Endothelial cell of umbilical vein (primary cell): ENCODE data around the gene TIMM50. TPM values are rescaled to one million over a fixed set of nuclear protein-coding genes. Genes with fewer than 3 reads are reported as not detected.
A peak's percentile ranks its signal among the peaks of the same experiment; 100 is the strongest.

Source experiments
- BruUV-seq: library from RNA; stranded (reverse); fragments of 400-500 nt; replicated peaks from 2 replicates; lab custom pipeline; 2021; lab: Mats Ljungman, UMichigan
- CTCF ChIA-PET: fragments of 300-600, 350-600 bp; sonication (Branson Sonifier 250); formaldehyde crosslinking; loops from one replicate; lab custom pipeline; 2021; ENCODE audit warnings: antibody characterized with exemption, inconsistent platforms; lab: Charles Lee
- POLR2A ChIA-PET: fragments of 300-600, 350-600 bp; sonication (Branson Sonifier 250); formaldehyde crosslinking; loops from one replicate; lab custom pipeline; 2021; ENCODE audit warnings: antibody characterized with exemption, inconsistent platforms; lab: Charles Lee
- DNase-seq: peaks from one replicate; pipeline ENCODE4 v3.0.0-alpha.2; 2011; ENCODE audit warnings: low read depth, low spot score
- FAIRE-seq: peaks from 2 replicates; lab custom pipeline; 2011; peaks lifted over from hg19 to GRCh38; lab: Jason Lieb, UNC
- H2AFZ ChIP-seq: 2 replicates; pipeline ENCODE4 v1.6.0; 2012; ENCODE audit warnings: low read depth, low read length, control low read depth, inconsistent platforms
- H3K27ac ChIP-seq: 2 replicates; pipeline ENCODE4 v1.5.1; 2011; ENCODE audit warnings: low read depth, mild to moderate bottlenecking, control low read depth, low read length, moderate library complexity; ENCODE audit not compliant: insufficient read depth
- H3K27me3 ChIP-seq, 2 experiments: 2 replicates each; pipeline versions ENCODE4 v1.6.0 to v1.6.1; 2011; ENCODE audit warnings: low read length in 2 of 2, mixed read lengths in 1 of 2; ENCODE audit not compliant: control insufficient read depth in 2 of 2, insufficient read depth in 2 of 2
- H3K36me3 ChIP-seq, 2 experiments: 2 replicates in 1 of 2; 3 replicates in 1 of 2; pipeline ENCODE4 v1.5.1; 2011; ENCODE audit warnings: low read length in 2 of 2, mild to moderate bottlenecking in 1 of 2, moderate library complexity in 1 of 2; ENCODE audit not compliant: control insufficient read depth in 2 of 2, insufficient read depth in 2 of 2; ENCODE audit errors: extremely low read depth in 1 of 2
- H3K4me1 ChIP-seq: 3 replicates; pipeline ENCODE4 v1.5.1; 2011; ENCODE audit warnings: mild to moderate bottlenecking, low read length; ENCODE audit not compliant: control insufficient read depth, insufficient read depth; ENCODE audit errors: extremely low read depth
- H3K4me2 ChIP-seq: 2 replicates; pipeline ENCODE4 v1.6.1; 2011; ENCODE audit warnings: low read length, control low read depth, mixed read lengths; ENCODE audit not compliant: insufficient read depth
- H3K4me3 ChIP-seq, 3 experiments: fragments of 200-600 bp in 1 of 3; sonication (generic), shearing (Covaris generic) in 1 of 3; replicated peaks in 1 of 3; 2 replicates each; pipeline ENCODE4 v1.5.1; 2011 to 2016; ENCODE audit warnings: control low read depth in 3 of 3, low read length in 3 of 3, mild to moderate bottlenecking in 2 of 3, inconsistent platforms in 1 of 3, low read depth in 1 of 3, moderate library complexity in 1 of 3; ENCODE audit not compliant: insufficient read depth in 1 of 3
- H3K79me2 ChIP-seq: 2 replicates; pipeline ENCODE4 v1.6.0; 2012; ENCODE audit warnings: low read length, inconsistent platforms; ENCODE audit not compliant: control insufficient read depth, insufficient read depth
- H3K9ac ChIP-seq: replicated peaks from 2 replicates; pipeline ENCODE3; 2011; ENCODE audit warnings: low read length, control low read depth; ENCODE audit not compliant: insufficient read depth; ENCODE audit errors: extremely low read depth
- H3K9me1 ChIP-seq: replicated peaks from 3 replicates; pipeline ENCODE4 v1.6.0; 2011; ENCODE audit warnings: mild to moderate bottlenecking, low read length; ENCODE audit not compliant: control insufficient read depth, insufficient read depth; ENCODE audit errors: extremely low read depth
- H3K9me3 ChIP-seq: replicated peaks from 2 replicates; pipeline ENCODE4 v1.5.1; 2012; ENCODE audit warnings: low read length, inconsistent platforms; ENCODE audit not compliant: control insufficient read depth, insufficient read depth
- H4K20me1 ChIP-seq: replicated peaks from 2 replicates; pipeline ENCODE3; 2011; ENCODE audit warnings: mild to moderate bottlenecking, low read length; ENCODE audit not compliant: control insufficient read depth, insufficient read depth; ENCODE audit errors: extremely low read depth
- JUN ChIP-seq: IDR thresholded peaks from 2 replicates; pipeline ENCODE4 v1.6.1; 2011; ENCODE audit warnings: borderline replicate concordance, low read depth; ENCODE audit not compliant: insufficient read length, insufficient read depth
- POLR2AphosphoS5 ChIP-seq: IDR thresholded peaks from 2 replicates; pipeline ENCODE4 v1.6.1; 2012; ENCODE audit warnings: low read depth, mild to moderate bottlenecking, control low read depth, low read length, moderate library complexity; ENCODE audit not compliant: insufficient read depth
- dilution Hi-C: fragments of 300-500 bp; cut with MboI; formaldehyde crosslinking; loops from one replicate; pipeline ENCODE4 v1.15.0; 2019; ENCODE audit warnings: low sequenced_read_pairs; ENCODE audit not compliant: extremely low pct_ligation_motif_present
- intact Hi-C: fragments of 100-400 bp; cut with micrococcal nuclease; formaldehyde crosslinking; loops from one replicate; pipeline ENCODE4 v1.10.0; 2022
- polyA plus RNA-seq, 4 experiments: library from polyadenylated mRNA; depleted of rRNA in 3 of 4; stranded (reverse) in 3 of 4; unstranded in 1 of 4; fragments of >200 nt; gene quantifications; 2 replicates each; pipeline versions ENCODE4 v1.2.1 to v1.2.3, GENCODE V29; 2011 to 2012; ENCODE audit warnings: missing spikeins in 1 of 4
- total RNA-seq: library from RNA; stranded (reverse); gene quantifications from 2 replicates; pipeline ENCODE4 v1.2.3, GENCODE V29; 2021
- TF ChIP-seq, protein P1 (sequence below), 2 donors: IDR thresholded peaks; 1 replicate in 1 of 2; 2 replicates in 1 of 2; pipeline ENCODE4 v1.5.1; 2011; ENCODE audit warnings: low read length in 2 of 2, mild to moderate bottlenecking in 2 of 2, moderate library complexity in 2 of 2, control low read depth in 1 of 2, inconsistent platforms in 1 of 2, low read depth in 1 of 2; ENCODE audit not compliant: insufficient read depth in 1 of 2; ENCODE audit errors: extremely low read depth in 1 of 2

TIMM50 gene
- total and polyA plus RNA-seq, 2 donors (not counting 3 experiments of a cell fraction or from before 2014, with no cell fraction given), result 85.7 to 118 TPM

DNA sequence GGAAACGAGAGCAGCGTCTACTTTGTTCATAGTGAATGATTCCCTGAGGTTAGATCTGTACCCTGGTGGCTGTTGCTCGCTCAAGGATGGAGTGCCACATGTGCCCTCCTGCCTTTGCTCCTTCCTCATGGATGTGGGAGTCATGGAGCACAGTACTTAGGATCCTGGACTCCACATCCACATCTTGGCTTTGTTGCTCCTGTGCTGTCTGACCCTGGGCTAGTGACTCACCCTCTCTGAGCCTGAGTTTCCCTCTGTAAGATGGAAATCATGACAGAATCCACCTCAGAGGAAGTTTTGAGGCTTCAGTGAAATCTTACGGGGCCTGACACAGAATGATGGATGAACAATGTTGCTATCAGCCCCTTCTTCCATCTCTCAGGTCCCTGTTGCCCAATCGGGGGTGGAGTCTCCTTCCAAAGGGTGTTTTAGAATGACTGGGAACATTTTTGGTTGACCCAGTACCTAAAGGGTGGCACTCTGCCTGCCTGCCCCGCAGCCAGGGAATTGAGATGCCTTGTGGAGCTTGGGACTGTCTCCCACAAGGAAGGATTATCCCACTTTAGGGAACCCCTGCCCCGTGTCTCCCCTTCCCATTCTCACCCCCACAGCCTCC lies 9.8 kb upstream of the TIMM50 start:
- DNase-seq, result no peak
- intact Hi-C loops (no loop called here), dilution Hi-C loops (no loop called here)
- Histone ChIP-seq H4K20me1 (no peaks in the 10 kb centered on the region), H3K79me2 (no peaks in the 10 kb centered on the region), H3K27me3 (no peaks in the 10 kb centered on the region), H3K9me1 (no peaks in the 10 kb centered on the region), H2AFZ (no peak overlapping the region), H3K36me3 (peaks cover 10 to 80% of the 10 kb centered on the region in 2 experiments), H3K27ac (no peak overlapping the region), H3K9ac (no peak overlapping the region), H3K9me3 (no peaks in the 10 kb centered on the region), H3K4me2 (no peak overlapping the region), H3K4me3 (no peak overlapping the region), H3K4me1 (no peaks in the 10 kb centered on the region)
- FAIRE-seq, result no peak
- no TSS peak for BruUV-seq
- ChIA-PET POLR2A (no interaction called here), CTCF (interaction anchor here (1.1 kb wide), 1 partner anchor 62 kb away, joined by 3 read pairs; the partner anchor contains the start of gene EID2B)
- TF ChIP-seq, protein P1, sequence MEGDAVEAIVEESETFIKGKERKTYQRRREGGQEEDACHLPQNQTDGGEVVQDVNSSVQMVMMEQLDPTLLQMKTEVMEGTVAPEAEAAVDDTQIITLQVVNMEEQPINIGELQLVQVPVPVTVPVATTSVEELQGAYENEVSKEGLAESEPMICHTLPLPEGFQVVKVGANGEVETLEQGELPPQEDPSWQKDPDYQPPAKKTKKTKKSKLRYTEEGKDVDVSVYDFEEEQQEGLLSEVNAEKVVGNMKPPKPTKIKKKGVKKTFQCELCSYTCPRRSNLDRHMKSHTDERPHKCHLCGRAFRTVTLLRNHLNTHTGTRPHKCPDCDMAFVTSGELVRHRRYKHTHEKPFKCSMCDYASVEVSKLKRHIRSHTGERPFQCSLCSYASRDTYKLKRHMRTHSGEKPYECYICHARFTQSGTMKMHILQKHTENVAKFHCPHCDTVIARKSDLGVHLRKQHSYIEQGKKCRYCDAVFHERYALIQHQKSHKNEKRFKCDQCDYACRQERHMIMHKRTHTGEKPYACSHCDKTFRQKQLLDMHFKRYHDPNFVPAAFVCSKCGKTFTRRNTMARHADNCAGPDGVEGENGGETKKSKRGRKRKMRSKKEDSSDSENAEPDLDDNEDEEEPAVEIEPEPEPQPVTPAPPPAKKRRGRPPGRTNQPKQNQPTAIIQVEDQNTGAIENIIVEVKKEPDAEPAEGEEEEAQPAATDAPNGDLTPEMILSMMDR (IDR thresholded peaks at IDR 0.05; ENCODE audit: extremely low read depth in 1 of 2, insufficient read depth in 1 of 2, low read depth in 1 of 2, low read length in 2 of 2), result no peak
- TF ChIP-seq JUN (peak; percentile 3), POLR2AphosphoS5 (no peak)
